Choroid plexus epithelial cell (primary cell): ENCODE data around the gene C12orf57.
A peak's percentile ranks its signal among the peaks of the same experiment; 100 is the strongest.

Experiments used
- DNase-seq: peaks from one replicate; pipeline ENCODE4 v3.0.0-alpha.2; 2010; ENCODE audit warnings: low read depth
- H3K4me3 ChIP-seq: 2 replicates; pipeline ENCODE4 v1.5.1; 2011; ENCODE audit warnings: low read depth, mild to moderate bottlenecking, control low read depth, low read length, moderate library complexity
- CTCF ChIP-seq: conservative IDR thresholded peaks from 2 replicates; pipeline ENCODE4 v1.5.1; 2011; ENCODE audit warnings: low read depth, mild to moderate bottlenecking, control low read depth, inconsistent platforms, low read length, moderate library complexity

The C12orf57 gene

GRCh38 chr12:6951551-6952120 is 7.8 kb downstream of the C12orf57 start:
- DNase-seq: no peak
- no peak overlapping the region for H3K4me3 ChIP-seq
- TF ChIP-seq CTCF: no peak

GRCh38 chr12:6952121-6952862 is 8.5 kb downstream of the C12orf57 start:
- no peak overlapping the region for H3K4me3 ChIP-seq
- DNase-seq: no peak
- no peak for TF ChIP-seq CTCF

GRCh38 chr12:6952863-6953441 is 9.1 kb downstream of the C12orf57 start:
- no peak for TF ChIP-seq CTCF
- no peak for DNase-seq
- no peak overlapping the region for H3K4me3 ChIP-seq

- DNase-seq: peak; percentile 65
- TF ChIP-seq CTCF: no peak
- H3K4me3 ChIP-seq: no peak overlapping the region
Observed at GRCh38 chr12:6953442-6954315, 9.9 kb downstream of the C12orf57 start.

- H3K4me3 ChIP-seq: no peak overlapping the region
- no peak for DNase-seq
- TF ChIP-seq CTCF: no peak
Observed at GRCh38 chr12:6954316-6955107, 10.7 kb downstream of the C12orf57 start.
